ENCODE data around the gene CCSER1.
"Not testable (repeated sequence)": the region's sequence is repeated elsewhere in the genome, so short reads cannot be mapped to it uniquely, and the experiment has no call there.

The CCSER1 gene

GRCh38 chr4:90570615-90571014 is 443.4 kb downstream of the CCSER1 start:
- DNase-seq (ENCODE audit: low read depth): no peak

DNA sequence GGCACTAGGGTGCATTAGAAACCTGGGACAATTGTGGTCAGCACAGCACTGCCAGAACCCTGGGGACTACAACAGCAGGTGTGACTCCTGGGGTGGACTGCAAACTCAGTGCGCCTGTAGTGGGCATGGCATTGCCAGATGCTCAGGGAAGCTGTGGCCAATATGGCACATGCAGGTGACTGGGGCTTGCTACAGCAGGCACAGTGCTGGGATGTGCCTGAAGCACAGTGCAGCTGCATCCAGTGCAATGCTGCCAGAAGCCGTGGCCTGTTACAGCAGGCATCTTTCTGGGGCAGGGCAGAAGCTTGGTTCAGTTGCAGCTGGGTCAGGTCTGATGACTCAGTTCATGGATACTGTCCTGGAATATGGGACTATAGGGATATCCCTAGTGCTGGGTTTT is 445.8 kb downstream of the CCSER1 start:
- no peak for DNase-seq (ENCODE audit: low read depth)

DNA sequence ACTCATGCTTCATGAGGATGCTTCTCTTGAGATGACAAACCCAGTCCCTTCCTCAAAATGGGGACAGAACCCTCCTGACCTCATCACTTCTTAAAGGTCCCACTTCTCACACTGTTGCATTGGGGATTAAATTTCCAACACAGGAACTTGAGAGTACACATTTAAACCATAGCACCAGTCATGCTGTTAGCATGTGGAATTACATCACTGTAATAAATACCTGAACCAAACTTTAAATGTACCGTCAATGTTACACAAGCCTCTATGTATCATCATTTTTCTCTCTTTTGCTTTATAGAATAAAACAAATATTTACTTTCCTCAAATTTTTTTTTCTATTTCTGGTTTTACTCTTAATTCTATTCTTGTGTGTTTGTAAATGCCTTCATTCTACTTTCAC is 448.2 kb downstream of the CCSER1 start:
- no peak for DNase-seq (ENCODE audit: low read depth)

DNA sequence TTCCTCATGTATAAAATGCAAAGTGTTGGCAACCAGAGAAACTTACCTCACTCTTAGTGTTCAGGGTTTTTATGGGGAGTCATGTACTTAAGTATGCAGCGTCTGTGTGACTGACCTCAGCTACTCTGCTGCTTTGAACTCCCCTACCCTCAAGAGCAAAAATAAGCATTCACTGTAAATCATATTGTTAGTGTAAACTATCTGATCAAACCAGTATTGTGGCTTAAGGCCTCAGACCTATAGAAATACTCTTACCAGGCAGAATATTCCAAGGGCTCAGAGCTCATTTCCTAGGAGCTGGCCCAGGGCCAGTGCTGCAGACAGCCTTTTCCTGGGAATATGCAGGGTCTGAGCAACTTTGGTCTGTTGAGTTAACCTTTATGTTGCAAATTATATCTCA is 453.1 kb downstream of the CCSER1 start:
- no peak for DNase-seq (ENCODE audit: low read depth)

GRCh38 chr4:90582087-90582486 is 454.9 kb downstream of the CCSER1 start:
- no peak for DNase-seq (ENCODE audit: low read depth)

- no peak for DNase-seq (ENCODE audit: low read depth)
Measured at GRCh38 chr4:90584051-90584450, 456.9 kb downstream of the CCSER1 start.

- no peak for DNase-seq (ENCODE audit: low read depth)
Measured at GRCh38 chr4:90585961-90586360, 458.8 kb downstream of the CCSER1 start.

- no peak for DNase-seq (ENCODE audit: low read depth)
Measured at GRCh38 chr4:90586799-90587198, 459.6 kb downstream of the CCSER1 start.

DNA sequence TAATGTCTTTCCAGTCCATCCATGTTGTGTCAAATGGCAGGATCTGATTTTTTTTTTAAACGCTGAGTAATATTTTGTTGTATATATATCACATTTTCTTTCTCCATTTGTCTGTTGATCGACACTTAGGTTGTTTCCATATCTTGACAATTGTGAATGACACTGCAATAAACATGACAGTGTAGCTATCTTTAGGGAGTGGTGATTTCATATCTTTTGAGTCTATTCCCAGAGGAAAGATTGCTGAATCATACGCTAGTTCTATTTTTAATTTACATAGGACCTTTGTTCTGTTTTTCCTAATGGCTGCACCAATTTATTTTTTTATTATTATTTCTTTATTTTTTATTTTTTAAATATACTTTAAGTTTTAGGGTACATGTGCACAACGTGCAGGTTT is 470.7 kb downstream of the CCSER1 start:
- DNase-seq (ENCODE audit: low read depth): no peak

DNA sequence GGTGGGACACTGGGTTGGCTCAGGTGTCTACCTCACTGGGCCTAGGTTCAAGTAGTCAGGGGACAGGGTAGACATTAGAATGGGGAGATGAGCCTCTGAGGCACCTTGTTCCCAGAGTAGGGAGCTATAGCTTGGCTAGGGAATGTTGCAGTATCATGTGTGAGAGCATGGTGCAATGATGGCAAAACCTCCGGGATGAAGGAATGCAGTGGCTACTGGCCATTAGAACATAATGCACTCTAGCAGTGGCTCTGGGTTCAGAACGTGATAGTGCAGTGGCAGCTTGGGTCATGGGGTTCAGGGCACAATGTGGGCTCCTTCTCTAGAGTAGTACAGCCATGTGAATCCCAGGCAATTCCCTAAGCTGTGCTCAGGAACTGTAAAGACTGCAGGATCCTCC is 471.5 kb downstream of the CCSER1 start:
- DNase-seq (ENCODE audit: low read depth): no peak

- no peak for DNase-seq (ENCODE audit: low read depth)
Measured at GRCh38 chr4:90602726-90603125, 475.5 kb downstream of the CCSER1 start.

DNA sequence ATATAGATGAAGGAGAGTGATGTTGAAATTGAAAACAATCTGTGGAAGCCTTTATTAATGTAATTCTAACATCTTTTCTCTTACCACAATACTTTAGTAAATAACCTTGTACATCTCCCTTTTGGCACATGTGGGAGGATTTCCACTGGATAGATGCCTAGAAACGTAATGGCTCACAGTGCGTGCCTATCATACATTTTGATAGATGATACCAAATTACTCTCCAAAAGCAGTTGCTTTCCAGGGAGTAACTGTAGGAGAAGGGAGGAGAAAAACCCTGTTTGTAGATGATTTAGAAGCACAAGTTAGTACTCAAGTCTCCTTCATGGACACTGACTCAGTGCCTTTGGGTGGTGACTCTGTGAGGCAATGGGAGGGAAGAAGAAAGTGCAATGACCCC is 476.3 kb downstream of the CCSER1 start:
- no peak for DNase-seq (ENCODE audit: low read depth)

- DNase-seq (ENCODE audit: low read depth): no peak
Measured at GRCh38 chr4:90606781-90607180, 479.6 kb downstream of the CCSER1 start.

DNA sequence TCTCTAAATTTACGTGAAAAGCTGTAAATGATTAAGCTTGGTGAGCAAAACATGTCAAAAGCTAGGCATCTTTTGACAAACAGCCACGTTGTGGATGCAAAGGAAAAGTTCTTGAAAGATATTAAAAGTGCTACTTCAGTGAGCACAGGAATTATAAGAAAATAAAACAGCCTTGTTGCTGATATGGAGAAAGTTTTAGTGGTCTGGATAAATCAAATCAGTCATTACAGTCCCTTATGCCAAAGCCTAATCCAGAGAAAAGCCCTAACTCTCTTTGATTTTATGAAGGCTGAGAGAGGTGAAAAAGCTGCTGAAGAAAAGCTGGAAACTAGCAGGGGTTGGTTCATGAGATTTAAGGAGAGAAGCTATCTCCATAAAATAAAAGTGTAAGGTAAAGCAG is 487.2 kb downstream of the CCSER1 start:
- DNase-seq (ENCODE audit: low read depth): no peak

- DNase-seq (ENCODE audit: low read depth): no peak
Measured at GRCh38 chr4:90621080-90621479, 493.9 kb downstream of the CCSER1 start.

DNA sequence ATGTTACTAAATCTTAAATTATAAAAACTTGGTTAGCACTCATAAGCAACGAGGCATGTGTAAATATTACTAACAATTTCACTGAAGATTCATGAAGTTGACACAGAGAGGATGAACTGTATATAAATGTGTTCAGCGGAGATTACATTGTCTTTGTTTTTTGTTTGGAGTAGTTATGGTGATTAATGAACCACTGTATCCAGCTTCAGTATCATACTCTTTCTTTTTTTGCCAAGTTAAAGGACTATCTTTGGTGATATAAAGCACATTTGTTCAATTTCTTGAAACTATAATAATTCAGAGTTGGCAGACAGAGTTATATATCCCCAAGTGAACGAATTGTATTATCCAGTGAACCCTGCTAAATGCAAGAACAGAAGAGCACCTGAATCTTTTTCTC is 497.6 kb downstream of the CCSER1 start:
- no peak for DNase-seq (ENCODE audit: low read depth)

GRCh38 chr4:90641861-90642599 is 514.8 kb downstream of the CCSER1 start:
- DNase-seq (ENCODE audit: low read depth): no peak

DNA sequence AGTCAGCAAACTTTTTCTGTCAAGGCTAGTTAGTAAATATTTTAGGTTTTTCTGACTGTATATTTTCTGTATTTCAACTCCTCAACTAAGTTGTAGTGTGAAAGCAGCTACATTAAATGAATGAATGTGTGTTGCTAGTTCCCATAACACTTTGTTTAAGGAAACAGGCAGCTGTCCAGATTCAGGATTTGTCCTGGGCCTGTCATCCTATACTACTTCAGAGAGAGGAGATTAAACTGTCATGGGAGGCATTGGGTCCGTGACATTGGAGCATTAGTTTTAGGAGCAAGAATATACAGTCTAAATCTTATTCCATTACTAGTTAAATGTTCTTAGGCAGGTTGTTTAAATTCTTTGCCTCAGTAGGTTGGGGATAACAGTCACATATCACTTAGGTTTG is 516.0 kb downstream of the CCSER1 start:
- no peak for DNase-seq (ENCODE audit: low read depth)

DNA sequence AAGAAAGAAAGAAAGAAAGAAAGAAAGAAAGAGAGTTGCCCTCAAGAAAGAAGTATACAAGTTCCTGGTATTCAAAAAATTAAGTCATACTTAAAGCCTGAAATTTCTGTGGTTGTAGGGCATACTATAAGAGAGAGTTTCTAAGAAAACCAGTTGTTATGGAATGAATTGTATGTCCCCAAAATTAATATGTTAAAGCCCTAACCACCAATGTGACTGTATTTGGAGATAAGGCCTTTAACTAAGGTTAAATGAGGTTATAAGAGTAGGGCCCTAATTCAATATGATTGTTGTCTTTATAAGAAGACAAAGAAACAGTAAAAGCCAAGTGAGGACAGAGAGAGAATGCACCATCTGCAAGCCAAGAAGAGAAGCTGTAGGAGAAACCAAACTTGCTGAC is 521.1 kb downstream of the CCSER1 start:
- no peak for DNase-seq (ENCODE audit: low read depth)

DNA sequence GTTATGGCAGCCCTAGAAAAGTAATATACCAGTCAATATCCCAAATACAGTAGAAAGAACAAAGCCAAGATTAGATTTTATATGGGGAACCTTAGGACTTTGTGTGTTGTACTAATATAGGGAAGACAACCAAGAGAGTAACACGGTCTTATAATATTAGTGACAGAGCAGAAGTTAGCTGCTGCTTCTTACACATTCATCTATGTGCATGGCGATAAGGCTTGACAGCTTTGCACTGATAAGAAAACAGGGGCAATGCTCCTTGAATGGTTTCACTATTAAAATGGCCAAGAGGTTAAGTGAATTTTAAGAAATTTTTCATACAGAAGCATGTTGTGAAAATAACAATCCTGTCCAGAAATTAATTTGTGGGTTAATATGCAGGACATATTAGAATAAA is 521.6 kb downstream of the CCSER1 start:
- DNase-seq (ENCODE audit: low read depth): no peak

- DNase-seq (ENCODE audit: low read depth): no peak
Measured at GRCh38 chr4:90660672-90661071, 533.5 kb downstream of the CCSER1 start.

DNA sequence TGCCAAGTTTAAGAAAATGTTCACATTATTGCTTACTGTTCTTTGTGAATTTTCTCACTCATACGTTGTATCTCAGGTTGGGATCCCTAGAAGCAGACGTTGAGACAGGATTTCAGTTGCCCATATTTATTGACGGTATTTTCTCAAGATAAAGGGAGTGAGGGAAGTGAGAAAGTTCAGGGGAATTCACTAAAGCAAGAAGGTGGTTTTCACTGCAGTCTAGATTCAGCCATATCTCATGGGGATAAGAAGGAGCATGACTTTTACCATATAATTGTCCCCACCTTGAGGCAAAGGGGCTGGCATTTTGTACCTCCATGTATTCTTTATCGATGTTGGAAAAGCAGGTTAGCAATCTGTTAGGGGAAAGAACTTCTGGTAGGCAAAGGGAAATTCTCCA is 543.0 kb downstream of the CCSER1 start:
- DNase-seq (ENCODE audit: low read depth): no peak

DNA sequence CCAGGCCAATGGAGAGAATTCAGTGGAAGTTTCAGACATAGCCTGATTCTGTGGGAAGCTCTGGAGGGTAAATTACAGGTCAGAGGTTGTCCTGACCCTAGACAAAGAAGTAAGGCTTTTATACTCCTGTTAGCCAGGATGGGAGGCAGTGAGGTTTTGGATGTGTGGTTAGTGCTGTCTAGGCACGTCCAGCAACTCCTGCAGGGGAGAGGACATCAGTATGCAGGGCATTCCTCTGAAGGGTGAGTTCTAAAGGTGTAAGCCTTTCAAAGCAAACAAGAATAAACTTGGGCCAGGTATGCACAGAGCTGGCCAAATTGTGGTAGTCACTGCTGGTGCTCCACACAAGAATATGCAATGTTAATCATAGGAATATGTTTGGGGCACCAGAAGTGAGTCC is 562.5 kb downstream of the CCSER1 start:
- no peak for DNase-seq (ENCODE audit: low read depth)

GRCh38 chr4:90695411-90695810 is 568.2 kb downstream of the CCSER1 start:
- DNase-seq (ENCODE audit: low read depth): no peak

DNA sequence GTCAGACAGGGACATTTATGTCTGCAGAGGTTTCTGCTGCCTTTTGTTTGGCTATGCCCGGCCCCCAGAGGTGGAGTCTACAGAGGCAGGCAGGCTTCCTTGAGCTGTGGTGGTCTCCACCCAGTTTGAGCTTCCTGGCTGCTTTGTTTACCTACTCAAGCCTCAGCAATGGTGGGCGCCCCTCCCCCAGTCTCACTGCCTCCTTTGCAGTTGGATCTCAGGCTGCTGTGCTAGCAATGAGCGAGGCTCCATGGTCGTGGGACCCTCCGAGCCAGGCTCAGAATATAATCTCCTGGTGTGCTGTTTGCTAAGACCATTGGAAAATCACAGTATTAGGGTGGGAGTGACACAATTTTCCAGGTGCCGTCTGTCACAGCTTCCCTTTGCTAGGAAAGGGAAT is 578.3 kb downstream of the CCSER1 start:
- not testable (repeated sequence) for DNase-seq (ENCODE audit: low read depth)

All from activated T-cell treated with anti-CD3 and anti-CD28 coated beads for 24 hours (primary cell).